CD4-positive, alpha-beta T cell treated with Interleukin-4 for 1 hour (primary cell): ENCODE results near the gene VPS37C.

ENCODE experiments used
- DNase-seq, 2 donors: peaks; one replicate each; pipeline ENCODE4 v3.0.0-alpha.2; 2020 to 2022

The VPS37C gene

GRCh38 chr11:61131586-61131985 lies 29.6 kb downstream of the VPS37C start:
- DNase-seq = no peak

DNA sequence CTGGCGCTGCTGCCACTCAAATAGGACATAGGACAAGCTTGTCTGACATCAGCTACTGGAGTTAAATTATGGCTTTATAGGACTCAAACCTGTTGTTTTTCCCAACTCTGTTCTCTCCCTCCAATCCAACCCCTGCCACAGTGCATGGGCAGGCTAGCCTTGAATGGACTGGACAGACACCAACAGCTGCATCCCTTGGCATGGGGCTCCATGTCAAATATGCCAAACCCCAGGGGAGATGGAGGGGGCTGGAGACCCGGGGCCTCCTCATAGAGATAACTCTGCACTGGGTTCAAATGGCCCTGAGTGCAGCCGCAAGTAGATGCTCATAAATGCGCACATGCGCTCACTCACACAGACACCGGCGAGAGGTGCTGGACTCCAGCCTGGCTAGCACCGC lies 30.0 kb downstream of the VPS37C start:
- DNase-seq = no peak

- DNase-seq = peak; percentile 90
Measured at GRCh38 chr11:61129639-61130523, 31.3 kb downstream of the VPS37C start.

DNA sequence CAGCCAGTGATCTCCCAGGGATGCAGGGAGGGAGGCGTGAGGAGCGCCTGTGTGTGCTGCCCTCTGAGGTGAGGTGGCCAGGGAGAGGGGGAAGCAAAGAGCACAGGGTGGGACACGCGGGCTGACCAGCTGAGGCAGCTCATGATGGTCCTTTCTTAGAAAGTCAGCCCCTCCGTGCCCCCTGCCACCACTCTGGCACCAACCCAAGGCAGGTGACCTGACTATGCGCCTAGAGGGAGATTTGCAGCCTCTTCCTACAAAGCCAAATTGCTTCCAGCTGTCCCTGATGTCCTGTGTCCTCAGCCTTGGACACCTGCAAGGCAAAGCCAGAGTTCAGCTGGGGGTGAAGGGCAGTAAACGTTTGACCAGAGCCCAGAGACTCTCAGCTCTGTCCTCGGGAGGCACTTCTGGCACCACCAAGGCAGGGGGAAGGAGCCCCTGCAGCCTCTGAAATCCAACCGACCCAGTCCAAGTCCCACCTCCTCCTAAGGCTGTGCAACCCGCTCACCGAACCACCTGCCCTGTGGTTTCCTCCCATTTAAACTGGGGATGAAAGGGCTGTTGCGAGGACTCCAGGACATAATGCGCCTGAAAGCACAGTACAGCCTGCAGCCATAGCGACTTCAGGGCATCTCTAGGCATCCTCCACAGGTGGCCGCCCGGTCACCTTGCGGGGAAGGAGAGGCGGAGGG lies 32.1 kb downstream of the VPS37C start:
- no peak for DNase-seq

DNA sequence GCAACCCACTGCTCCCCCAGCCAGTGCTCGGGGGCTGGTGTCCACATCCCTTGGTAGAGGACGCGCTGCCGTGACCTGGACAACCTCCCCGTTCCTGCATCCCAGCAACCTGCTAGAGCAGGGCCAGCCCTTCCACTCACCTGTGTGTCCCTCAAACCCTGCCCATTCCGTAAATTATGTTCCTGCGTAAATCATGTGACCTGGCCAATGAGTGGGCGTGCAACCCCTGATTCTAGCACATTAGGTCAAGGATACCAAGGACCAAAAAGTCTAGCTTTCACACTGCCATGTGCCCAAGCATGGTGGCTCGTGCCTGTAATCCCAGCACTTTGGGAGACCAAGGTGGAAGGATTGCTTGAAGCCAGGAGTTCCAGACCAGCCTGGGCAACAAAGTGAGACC lies 33.2 kb downstream of the VPS37C start:
- no peak for DNase-seq

GRCh38 chr11:61126256-61126655 lies 35.0 kb downstream of the VPS37C start:
- no peak for DNase-seq

DNA sequence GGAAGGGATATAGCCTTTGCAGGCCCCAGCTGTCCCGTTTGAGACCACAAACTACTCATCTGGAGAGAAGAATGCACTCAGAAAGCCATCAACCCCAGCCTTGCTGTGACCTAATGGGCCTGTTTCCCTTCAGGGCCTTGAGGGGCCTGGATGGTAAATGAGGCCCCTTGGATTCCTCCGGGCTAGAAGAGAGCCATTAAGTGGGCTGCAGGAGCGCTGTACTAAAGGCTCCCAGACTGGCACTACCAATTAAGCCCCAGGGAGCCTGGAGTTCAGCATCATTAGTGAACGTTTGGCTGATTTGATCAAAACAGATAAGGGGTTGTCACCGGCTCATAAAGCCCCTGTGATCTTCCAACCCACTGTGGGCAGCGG lies 35.9 kb downstream of the VPS37C start:
- no peak for DNase-seq

DNA sequence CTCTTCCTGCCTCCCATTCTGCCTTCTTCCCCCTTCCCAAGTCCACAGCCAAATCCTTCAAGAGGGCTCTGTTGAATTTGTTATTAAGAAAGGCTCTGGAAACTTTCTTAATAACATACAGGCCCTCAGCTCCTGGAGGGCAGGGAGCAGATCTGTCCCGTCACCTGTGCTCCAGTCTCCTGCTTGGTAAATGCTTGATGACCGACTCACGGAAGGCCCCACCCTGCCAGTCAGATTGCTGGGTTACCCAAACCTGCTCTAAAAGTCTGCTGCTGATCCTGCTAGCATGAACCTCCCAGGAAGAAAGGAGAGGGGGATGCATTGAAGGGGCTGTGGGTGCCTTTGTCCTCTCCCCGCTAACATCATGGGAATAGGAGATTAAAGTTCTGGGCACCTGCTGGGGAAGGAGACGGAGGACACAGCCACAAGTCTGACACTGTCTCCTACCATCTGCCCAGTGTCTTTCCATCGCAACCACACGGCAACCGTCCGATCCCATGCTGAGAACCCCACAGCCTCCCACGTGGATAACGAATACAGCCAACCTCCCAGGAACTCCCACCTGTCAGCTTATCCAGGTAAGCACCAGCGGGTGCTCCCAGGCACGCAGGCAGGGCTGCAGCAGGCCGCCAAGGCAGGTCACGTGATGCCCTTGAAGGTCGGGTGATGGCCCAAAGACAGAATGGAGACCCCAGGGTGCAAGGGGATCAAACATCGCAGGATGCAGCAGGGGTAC lies 36.5 kb downstream of the VPS37C start:
- no peak for DNase-seq

GRCh38 chr11:61123775-61124571 lies 37.3 kb downstream of the VPS37C start:
- DNase-seq = no peak

- no peak for DNase-seq
Measured at GRCh38 chr11:61122761-61123160, 38.5 kb downstream of the VPS37C start.

GRCh38 chr11:61121917-61122316 lies 39.3 kb downstream of the VPS37C start:
- no peak for DNase-seq

GRCh38 chr11:61121192-61121831 lies 39.9 kb downstream of the VPS37C start:
- no peak for DNase-seq

DNA sequence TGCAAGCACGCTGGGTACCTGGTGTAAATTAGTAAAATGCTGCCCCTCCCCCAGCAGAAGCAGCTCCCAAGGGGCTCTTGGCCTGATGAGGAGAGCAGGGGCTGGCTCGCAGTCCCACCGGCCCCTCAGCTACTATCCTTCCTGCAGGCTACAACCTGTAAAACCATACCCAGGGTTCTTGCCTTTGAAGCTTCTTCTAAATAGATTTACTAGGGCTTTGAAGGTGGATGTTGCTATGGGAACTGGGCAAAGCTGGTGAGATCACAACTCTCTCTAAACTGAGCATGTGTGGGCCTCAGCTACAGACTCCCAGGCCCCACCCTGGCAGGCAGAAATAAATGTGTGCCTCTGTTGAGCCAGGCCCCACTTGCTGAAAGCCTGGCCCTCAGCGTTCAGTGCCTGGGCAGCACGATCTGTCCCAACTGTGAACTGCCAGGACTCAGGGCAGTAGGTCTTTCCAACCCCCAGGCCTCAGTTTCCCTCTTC lies 40.5 kb downstream of the VPS37C start:
- peak; percentile 80 to 81 for DNase-seq

- no peak for DNase-seq
Measured at GRCh38 chr11:61120099-61120705, 41.0 kb downstream of the VPS37C start.

DNA sequence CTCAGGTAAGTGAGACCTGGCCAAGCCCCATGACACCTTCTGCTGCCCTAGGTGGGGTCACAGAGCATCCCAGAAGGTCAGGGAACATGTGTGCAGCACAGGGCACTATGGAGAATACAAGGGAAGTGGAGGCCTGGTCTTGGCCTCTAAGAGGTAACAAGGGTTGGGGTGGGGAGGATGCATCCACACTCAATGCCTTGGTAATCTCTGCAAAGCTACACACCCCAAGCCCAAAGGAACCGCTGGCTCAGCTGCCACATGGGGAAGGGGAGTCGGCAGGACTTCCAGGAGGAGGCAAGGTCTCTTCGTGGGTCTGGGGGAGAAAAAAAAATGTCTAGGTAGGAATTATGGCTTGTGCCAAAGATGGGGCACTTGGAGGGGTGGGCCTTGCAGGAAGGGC lies 41.7 kb downstream of the VPS37C start:
- no peak for DNase-seq

DNA sequence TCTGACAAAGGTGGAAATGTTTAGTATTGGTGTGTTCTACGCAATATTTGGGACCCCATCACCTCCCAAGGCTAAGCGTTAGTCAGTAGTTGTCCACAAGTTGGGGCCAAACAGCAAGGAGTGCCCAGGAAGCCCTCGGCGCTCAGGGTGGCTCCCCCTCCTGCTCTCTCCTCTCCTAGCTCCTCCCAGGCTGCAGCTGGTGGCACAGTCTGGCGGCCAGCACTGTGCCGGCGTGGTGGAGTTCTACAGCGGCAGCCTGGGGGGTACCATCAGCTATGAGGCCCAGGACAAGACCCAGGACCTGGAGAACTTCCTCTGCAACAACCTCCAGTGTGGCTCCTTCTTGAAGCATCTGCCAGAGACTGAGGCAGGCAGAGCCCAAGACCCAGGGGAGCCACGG lies 42.2 kb downstream of the VPS37C start:
- DNase-seq = no peak

- no peak for DNase-seq
Measured at GRCh38 chr11:61118406-61118805, 42.8 kb downstream of the VPS37C start.

DNA sequence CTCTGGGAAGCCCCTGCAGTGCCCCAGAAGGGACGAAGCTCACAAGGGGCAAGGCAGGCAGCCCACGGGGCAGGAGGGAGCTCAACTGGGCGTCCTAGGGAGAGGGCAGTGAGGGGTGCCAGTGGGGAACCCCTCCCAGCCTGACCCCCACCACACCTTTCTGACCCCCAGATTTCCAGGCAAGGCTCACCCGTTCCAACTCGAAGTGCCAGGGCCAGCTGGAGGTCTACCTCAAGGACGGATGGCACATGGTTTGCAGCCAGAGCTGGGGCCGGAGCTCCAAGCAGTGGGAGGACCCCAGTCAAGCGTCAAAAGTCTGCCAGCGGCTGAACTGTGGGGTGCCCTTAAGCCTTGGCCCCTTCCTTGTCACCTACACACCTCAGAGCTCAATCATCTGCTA lies 43.2 kb downstream of the VPS37C start:
- no peak for DNase-seq

GRCh38 chr11:61117168-61117520 lies 44.1 kb downstream of the VPS37C start:
- no peak for DNase-seq

DNA sequence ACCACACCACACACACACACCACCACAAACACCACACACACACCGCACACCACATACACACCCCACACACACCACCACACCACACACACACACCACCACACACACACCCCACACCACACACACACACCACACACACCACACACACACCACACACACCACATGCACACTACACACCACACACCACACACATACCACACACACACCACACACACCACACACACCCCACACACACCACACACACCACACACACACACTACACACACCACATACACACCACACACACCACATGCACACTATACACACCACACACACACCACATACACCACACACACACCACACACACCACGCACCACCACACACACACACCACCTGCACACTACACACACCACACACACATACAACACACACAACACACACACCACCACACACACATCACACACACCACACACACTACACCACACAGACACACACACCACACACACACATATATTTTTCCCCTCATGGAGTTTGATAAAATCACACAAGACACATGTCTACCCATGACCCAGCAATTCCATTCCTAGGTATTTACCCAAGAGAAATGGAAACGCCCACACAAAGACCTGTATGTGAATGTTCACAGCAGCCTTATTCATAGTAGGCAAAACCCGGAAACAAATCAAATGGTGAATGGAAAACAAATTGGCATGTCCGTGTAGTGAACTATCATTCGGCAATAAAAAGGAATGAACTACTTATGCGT lies 44.6 kb downstream of the VPS37C start:
- DNase-seq = no peak
